Activated T-helper 1 cell treated with anti-CD3 and anti-CD28 coated beads, Interleukin-2, amount 50 U/mL, for 16 hours (primary cell): ENCODE measurements around the gene ZBTB9.

ENCODE experiments used
- DNase-seq, 2 donors: peaks; one replicate each; pipeline ENCODE4 v3.0.0-alpha.2; 2020; ENCODE audit warnings: low read depth in 1 of 2, low spot score in 1 of 2

Gene ZBTB9

DNA sequence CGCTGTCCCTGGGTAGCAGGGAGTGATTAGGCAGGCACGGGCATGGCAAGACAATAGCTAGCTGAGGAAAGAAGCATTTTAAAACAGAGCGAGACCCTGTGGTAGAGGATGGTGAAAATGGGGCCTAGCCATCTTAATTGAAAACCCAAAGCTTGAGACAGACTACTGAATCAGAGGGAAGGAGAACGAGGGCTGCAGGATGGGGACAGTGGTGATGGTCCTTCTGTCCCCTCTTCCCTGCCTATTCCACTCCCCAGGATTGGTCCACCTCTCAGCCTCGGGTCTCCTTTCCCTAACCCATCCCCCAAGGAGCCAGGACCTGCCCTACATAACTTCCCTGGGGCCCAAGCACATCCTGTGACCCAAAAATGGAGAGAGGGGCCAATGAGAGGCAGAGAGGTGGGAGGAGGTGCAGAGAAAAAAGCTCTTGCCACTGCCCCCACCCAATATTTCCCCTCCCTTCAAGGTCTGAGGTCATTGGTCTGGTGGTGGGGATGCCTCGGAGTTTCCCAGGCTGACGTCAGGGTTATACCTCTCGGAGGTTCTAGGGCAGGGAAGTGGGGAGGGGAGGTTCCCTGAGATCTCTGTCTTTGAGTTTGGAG, 35.6 kb upstream of the ZBTB9 start:
- DNase-seq: no peak

DNA sequence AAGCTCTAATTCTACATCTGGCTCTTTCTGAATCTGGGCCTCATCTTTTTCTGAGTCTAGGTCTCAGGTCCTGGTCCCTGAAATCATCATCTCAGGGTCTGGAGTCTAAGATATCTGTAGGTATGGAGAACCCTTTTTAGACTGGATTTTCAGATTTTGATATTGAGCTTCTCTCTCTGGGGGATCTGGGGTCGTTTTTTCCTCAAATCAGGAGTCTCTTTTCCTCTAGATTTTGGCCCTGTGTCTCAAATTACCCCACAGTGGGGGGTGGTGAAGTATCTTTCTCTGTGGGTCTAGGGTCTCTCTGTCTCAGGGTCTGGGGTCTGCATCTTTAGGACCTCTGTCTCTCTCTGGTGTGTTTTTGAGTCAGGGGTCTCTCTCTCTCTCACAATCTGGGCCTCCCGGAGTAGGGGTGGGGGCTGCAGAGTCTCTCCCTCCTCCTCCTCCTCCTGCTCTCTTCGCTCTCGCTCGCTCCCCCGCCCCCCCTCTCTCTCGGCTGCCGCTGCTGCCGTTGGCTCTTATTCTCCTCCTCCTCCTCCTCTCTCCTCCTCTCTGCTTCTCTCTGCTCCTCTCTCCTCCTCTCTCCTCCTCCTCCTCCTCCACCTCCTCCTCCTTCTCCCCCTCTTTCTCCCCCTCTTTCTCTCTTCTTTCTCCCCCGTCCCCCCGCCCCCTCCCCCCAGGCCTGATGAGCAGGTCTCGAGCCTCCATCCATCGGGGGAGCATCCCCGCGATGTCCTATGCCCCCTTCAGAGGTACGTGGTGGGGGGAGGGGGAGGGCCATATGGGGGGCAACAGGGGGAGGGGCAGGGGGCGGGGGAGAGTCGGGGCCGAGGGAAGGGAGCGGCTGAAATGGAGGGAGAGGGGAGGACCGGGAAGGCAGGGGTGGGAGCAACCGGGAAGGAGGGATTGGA, 34.5 kb upstream of the ZBTB9 start, which contains the start of gene SYNGAP1:
SYNGAP1 (plus strand) TSS at position 486 of the 911 bp plus-strand sequence; CDS start at position 686, 200 bp downstream.
- no peak for DNase-seq

DNA sequence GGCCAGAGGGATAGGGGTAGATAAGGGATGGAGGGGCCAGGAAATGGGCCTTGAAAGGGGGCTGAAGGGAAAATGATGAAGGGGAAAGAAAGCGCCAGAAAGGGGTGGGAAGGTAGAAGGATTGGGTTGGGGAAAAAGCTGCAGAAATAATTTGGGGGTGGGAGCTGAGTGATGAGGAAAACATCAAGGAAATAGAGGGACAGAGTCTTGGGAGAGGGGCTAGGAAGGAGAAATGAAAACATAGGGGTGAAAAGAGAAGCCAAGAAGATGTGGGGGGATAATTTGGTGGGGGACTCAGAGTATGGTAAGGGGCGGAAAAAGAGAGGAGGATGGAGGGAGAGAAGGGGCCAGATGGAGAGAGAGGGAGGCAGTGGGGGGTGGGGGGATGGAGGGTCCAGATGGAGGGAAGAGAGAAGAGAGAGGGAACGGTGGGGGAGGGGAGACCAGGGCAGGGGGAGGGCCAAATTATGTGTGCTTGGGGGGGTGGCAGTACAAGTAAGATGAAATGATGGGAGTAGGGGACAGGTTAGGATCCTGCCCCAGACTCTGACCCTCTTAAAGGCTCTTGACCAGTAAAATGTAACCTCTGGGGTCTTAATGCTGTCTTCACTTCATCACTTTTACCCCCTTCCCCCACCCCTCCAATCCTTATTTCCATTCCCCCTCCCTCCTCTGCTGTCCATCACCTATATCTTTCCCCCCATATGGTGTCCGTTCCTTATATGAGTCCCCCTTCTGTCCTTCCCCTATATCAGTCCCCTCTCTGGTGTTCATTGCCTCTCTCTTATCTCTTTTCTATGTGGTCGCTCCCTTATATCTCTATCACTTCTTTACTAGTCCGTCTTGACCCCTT, 33.7 kb upstream of the ZBTB9 start:
- no peak for DNase-seq

DNA sequence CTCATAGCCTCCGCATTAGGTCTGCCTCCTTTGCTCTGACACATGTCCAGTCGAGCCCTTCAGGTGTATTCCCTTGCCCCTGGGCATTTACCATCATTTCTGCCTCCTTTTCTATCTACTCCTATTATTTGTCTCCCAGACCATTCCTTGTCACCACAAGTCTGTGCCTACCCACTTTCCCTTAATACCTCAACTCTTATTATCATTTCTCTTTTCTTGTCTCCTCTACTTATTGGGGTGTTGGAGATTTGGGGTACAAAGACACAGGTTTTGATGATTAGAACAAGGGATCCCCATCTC, 33.1 kb upstream of the ZBTB9 start:
- no peak for DNase-seq

DNA sequence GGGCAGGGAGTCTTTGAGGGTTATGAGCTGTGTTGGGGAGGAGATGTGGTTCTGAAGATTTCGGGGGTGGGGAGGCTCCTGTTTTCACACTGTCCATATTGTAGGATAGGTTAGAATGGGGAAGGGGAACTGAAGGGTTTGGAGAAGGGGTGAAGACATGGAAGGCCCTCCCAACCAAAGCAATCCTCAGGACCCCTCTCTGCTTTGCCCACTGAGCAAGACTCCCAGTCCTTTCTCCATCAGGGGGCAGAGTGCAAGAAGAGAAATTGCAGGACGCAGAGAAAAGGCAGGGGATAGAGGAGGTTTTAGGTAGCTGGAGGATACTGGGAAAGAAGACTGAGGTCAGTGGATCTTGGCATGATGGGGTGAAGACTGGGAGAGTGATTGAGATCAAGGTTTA, 30.6 kb upstream of the ZBTB9 start:
- no peak for DNase-seq

DNA sequence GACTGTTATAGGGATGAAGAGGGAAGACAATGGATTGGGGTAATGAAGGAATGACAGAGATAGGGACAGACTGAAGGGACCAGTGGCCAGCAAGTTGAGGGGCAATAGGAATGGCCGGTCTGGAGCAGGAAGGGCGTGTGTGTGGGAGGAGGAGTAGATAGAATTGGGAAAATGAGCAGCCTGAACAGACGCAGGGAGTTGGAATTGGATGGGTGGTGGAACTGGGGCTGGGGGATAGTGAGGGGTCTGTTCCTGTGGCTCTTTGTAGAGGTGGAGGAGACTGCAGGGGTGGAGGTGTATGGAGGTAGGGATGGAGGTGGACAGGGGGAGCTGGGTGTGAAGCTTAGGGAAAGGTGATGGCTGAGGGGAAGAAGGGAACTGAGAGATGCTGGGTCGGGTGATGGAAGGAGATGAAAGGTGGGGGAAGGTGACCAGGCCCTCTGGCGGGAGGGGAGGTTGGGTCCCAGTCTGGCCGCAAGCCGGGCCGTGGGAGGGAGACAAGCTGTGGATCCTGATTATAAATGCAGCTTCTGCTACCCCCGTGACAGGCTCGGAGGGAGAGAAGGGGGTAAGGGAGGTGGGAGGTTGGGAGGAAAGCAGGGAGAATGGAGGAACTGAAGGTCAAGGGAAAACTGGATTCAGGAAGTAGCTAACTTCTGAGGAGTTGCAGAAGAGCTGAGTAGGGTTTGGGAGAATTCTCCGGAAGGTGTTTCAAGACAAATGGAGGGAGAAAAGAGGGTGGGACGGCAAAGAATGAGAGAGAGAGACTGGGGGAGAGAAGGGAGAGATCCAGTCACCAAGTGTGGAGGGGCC, 29.3 kb upstream of the ZBTB9 start:
- DNase-seq: no peak

DNA sequence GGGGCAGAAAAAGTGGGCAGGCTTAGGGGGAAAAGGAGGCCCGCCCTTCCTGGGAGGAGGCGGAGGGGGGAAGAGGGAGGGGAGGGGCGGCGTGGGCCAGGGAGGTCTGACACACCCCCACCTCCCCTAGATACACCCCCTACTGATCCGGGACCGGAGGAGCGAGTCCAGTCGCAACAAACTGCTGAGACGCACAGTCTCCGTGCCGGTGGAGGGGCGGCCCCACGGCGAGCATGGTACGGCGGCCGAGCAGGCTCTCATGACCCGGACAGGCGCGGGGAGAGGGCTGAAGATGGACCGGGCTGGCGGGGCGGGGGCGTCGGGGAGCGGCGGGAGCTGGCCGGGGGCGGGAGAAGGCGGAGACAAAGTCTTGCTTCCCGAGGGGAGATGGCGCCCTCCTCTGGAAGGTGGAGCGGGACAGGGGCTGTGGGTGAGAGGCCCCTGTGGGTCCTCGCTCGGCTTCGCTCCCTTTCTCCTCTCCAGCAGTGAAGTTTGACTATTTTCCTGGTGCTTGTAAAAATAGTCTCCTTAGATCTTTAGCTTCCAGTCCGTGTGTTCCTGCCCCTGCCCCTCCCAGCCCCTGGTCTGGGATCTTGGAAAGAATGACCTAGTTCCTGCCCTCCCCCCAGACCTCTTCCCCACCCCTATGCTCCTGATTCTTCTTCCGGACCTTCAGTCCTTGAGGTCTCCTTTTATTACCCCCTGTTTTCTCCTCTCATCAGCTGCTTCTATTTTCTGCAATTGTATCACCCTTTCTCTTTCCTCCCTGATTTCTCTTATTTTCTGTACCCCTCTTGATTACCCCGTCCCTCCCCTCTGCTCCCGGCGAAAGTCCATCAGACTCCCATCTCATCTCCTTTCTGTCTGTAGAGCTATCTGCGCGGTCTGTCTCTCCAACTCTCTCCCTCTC, 28.5 kb upstream of the ZBTB9 start:
- peak; percentile 63 to 66 for DNase-seq

DNA sequence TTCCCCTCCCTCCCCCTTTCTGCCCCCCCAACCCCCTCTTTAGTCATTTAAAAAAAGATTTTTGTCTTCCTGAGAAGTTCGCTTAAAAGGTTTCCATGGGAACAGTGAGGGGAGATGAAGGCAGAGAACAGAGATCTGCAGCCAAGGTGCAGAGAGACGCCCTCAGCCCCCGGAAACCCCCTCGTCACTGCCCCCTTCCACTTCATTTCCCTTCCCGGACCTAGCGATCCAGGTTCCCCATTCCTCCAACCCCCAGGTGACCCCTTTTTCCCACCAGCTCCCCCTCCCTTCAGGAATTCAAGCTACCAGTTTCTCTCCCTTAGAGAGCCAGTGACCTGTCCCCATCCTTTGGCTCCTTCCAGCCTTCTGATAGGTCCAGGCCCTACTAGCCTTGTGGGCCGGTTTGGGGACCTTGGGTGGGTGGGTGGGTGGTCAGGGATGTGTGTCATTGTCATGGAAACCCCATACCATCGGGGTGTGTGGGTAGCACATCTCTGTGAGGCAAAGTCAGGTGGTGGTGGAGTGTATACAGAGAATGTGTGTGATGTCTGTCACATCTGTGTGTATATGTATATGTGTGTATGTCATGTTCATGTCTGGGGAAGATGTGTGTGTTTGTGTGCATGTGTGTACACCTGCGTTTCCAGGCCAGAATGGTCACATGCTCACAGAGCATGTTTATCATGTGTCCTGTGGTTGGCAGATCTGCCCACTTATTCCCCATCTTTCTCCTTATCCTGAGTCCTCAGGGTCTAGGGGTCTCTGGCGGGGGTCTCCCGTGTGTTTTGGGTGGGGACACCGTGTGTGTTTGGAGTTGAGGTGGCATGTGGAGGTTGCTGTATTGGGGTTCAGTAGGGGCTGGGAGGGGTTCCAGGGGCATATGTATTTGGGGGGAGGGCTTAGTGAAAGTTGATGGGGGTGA, 27.5 kb upstream of the ZBTB9 start:
- no peak for DNase-seq

DNA sequence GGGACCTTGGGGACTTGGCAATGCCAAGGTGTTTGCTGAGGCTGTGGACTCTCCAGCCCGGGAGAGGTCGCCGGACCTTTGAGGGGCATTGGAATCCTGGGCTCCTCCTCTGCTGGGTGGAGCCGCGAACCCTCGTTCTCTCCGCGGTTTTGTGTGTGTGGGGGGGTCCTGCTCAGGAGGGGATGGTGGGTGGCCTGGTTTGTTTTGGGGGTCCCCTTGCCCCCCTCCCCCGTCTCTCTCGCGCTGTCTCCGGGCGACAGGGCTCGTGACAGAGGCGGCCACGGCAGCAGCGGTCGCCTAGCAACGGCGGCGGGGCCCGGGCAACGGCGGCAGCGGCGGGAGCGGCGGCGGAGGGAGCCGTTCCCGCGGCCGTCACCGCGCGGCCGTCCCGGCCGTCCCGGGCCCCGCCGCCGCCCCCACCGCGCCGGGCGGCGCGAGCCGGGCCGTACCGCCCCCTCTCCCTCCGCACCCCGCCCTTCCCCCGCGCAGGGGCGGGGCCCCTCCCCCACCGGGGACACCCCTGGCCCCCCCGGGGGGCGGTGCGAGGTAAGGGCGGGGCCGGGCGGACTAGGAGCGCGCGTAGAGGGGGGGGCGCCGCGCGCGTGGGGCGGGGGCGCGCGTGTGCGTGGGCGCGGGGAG, 26.7 kb upstream of the ZBTB9 start:
- DNase-seq: peak in 1 of 2 donors; percentile 54

DNA sequence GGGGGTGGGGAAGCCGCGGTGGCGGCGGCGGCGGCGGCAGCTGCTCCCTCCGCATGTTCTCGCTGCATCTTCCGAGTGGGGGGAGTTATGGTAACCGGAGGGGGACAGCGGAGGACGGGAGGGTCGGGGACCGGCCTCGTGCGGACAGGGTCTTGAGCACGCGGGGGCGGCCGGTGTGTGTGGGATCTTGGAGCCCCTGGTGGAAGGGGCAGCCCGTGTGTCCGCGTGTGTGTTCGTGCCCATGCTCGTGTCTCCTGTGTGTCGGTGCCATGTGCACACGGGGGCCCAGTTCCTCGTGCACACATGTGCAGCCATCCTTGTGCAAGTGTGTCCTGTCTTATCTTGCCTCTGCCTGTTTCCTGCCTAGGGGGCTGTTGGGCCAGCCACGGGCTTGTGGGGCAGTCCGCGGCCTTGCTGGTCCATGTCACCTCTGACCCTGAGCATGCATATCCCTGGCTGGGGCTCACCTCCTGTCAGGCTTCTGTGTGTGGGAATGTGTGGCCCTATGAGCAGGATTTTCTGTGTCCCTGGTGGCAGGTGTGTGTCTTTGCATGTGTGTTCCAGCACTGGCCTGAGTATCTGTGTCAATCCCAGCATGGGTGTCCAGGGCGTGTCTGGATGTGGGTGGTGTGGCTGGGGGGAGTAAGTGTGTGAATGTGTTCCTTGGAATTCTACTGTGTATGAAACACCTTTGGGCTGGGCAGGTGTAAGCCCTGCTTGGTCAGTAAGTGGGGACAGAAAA, 26.0 kb upstream of the ZBTB9 start:
- no peak for DNase-seq

DNA sequence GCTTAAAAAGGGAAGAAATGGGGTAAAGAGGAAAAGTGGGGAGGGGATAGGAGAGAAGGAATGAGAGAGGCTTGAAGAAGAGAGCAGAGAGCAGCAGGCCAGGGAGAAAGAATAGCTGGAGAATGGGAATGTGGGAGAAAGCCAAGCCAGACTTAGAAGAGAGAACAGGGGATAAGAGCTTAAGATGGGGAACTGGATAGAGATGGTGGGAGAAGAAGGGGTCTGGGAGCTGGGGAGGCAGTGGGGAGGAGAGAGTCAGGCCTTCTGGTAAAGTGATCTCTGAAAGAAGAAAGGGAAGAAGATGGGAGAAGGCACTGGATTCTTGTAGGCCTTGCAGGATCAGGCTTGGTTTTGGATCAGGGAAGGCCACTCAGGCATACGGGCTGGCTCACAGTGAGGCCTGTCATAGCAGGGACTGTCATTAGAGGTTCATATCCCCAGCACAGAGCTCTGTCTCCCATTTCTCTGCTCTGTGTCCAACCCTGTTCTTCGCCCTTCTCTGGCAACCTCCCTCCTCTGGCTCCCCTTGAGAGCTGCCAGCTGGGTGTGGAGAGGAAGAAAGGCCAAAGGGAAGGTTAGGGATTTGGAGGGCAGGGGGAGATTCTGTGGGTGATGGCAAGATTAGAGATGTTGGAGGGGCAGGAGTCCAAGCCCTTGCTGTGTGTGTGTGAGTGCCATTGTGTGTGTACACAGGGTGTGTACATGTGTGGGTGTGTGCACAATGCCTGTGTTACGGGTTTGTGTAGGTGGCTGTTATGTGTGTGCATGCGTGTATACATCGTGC, 25.2 kb upstream of the ZBTB9 start:
- no peak for DNase-seq

DNA sequence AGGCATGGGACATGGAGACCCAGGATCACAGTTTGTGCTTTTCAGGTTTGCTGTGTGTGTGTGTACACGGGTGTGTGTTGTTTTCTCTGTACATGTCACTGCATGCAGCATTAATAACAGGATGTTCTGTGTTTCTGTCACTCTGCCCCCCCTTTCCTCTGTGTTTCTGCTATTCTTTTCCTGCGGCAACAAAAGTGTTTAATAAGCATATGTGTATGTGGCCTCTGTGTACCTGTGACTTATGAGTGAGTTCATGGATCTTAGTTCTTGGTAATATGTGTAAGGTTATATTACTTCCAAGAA, 24.7 kb upstream of the ZBTB9 start:
- DNase-seq: no peak

DNA sequence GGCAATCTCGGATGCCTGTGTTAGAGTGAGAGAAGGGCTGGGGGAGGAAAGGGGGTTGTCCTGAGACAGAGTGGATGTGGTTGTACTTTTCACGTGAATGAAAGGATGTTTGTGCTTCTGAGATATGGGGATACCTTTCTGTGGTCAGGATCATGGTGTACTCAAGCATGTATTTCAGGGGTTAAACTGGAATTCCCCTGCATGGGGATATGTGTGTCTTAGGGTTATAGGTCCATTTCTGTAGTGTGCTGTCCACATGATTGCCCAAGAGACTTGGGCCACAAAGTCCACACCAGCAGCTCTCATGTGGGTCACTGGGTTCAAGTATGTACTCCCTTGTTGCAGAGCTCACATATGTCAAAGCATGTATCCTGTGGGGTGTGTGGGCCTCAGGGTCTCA, 24.0 kb upstream of the ZBTB9 start:
- no peak for DNase-seq

DNA sequence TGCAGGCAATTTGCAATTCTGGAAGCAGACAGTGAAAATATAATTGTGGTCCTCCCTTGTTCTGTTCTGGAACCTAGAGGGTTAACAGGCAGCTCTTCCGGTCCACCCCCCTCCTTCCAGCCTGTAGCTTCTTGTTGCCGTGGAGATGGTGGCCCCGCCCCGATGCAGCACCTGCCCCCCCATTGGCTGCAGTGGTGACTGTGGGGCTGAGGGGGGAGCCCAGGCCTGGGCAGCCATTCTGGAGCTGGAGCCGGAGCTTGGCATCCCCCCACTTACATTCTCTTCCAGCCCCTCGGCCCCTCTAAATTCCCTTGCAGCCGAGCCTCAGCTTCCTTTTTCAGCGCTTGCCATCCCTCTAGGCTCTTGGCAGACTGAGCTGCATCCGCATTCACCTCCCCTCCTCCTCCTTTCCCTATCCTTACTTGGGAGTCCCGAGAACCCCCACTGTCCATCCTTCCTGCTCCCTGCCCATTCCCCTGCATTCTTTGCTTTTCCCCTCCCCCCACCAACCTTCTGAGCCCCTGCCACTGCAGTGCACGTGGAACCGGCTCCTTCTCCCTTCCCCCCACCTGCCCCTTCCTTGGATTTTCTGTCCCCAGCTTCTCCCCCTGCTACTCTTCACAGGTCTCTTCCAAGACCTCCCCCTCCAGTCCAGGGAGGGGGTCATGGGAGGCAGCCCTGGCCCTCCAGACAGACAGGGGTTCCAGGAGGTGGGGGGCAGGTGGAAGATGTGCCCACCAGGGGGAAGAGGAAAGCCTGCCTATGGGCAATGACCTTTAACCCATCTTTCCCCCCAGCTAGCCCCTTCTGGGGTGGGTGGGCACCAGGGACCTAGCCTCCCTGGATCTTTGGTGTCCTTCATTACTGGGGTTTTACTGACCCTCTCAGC, 23.1 kb upstream of the ZBTB9 start:
- DNase-seq: peak; percentile 59 to 67

DNA sequence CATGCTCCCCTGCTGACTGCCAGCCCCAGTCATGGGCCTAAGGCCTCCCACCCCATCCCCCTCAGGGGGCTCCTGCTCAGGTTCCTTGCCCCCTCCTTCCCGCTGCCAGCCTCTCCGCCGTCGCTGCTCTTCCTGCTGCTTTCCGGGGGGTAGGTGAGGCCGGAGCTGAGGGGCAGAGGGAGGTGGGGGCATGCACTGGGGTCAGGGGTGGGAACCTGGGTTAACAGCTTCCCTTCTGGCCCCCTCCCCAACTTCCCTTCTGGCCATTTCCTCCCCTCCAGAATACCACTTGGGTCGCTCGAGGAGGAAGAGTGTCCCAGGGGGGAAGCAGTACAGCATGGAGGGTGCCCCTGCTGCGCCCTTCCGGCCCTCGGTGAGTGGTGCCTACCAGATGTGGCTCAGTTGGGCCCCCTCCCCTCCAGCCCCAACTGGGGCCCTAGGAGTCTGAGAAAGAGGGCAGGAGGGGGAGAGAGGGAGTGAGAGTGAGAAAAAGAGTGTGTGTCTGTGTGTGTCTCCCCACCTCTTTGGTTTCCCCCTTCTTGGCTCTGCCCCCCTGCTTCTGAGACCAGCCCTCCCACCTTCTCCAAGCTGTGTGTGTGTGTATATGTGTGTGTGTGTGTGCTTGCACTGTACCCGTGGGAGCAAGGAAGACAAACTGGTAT, 22.4 kb upstream of the ZBTB9 start:
- no peak for DNase-seq

DNA sequence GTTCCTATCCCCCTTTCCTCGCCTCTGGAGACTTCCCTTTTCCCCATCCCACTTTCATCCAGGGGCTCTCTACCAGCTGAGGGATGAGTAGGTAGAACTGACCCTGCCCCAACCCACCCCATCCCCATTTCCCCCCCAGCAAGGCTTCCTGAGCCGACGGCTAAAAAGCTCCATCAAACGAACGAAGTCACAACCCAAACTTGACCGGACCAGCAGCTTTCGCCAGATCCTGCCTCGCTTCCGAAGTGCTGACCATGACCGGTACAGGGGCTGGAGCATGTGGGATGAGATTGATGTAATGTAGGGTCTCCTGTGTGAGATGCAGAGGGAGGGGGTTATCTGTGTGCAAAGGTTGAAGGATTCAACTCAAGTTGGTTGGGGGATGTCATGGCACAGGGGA, 21.8 kb upstream of the ZBTB9 start:
- DNase-seq: no peak
